GM12878 (cell line): ENCODE results near the gene FAR1. TPM values are rescaled to one million over a fixed set of nuclear protein-coding genes. Genes with fewer than 3 reads are reported as not detected.

Experiments used
- BCLAF1 ChIP-seq: fragments of 450-650 bp; IDR thresholded peaks from 2 replicates; pipeline ENCODE4 v1.6.1; 2017; ENCODE audit warnings: antibody characterized with exemption, mild to moderate bottlenecking, moderate library complexity
- CHD2 ChIP-seq: IDR thresholded peaks from 2 replicates; pipeline ENCODE4 v1.6.1; 2011; ENCODE audit warnings: low read depth, low read length, improper control_type of control experiment, borderline replicate concordance
- IRF3 ChIP-seq: fragments of 450-650 bp; IDR thresholded peaks from 2 replicates; pipeline ENCODE4 v1.6.1; 2014; ENCODE audit warnings: mild to moderate bottlenecking
- IRF5 ChIP-seq: fragments of 450-650 bp; IDR thresholded peaks from 2 replicates; pipeline ENCODE4 v1.6.1; 2017; ENCODE audit warnings: borderline replicate concordance
- NKRF ChIP-seq: fragments of 450-650 bp; conservative IDR thresholded peaks from 2 replicates; pipeline ENCODE4 v1.6.1; 2017; ENCODE audit warnings: mild to moderate bottlenecking, moderate library complexity
- NR2C2 ChIP-seq: IDR thresholded peaks from 2 replicates; pipeline ENCODE4 v1.6.1; 2011; ENCODE audit warnings: borderline replicate concordance, low read depth; ENCODE audit not compliant: control insufficient read depth, insufficient read length
- polyA plus RNA-seq, 11 experiments: library from polyadenylated mRNA; depleted of rRNA in 4 of 11; unstranded in 6 of 11; stranded (reverse) in 5 of 11; fragments of >200 nt; fragmentation: Nextera tagmentation in 4 of 11; fragmentation: Illumina TruSeq in 1 of 11; extraction: Ambion mirVana in 4 of 11; extraction: Trizol in 1 of 11; gene quantifications; 1 replicate in 1 of 11; 2 replicates in 10 of 11; pipeline versions ENCODE4 v1.2.1 to v1.2.3, GENCODE V29; 2011 to 2016; ENCODE audit warnings: inconsistent platforms in 2 of 11, missing spikeins in 2 of 11, low read depth in 1 of 11
- total RNA-seq, 4 experiments: library from RNA; depleted of rRNA in 3 of 4; stranded (reverse); fragments of >200 nt in 3 of 4; fragmentation: Illumina TruSeq in 1 of 4; extraction: Trizol in 1 of 4; gene quantifications; 2 replicates each; pipeline versions ENCODE4 v1.2.1 to v1.2.3, GENCODE V29; 2013 to 2021

The FAR1 gene
- total and polyA plus RNA-seq, 10 of the 15 experiments (the other 5 are each of a cell fraction or from before 2014, with no cell fraction given), result 10.1 to 73.9 (median 30.8) TPM

GRCh38 chr11:13763341-13763740 lies 94.9 kb downstream of the FAR1 start (continued):
- TF ChIP-seq BCLAF1, result no peak
- TF ChIP-seq IRF5, result no peak
- TF ChIP-seq IRF3, result no peak
- TF ChIP-seq NKRF, result no peak
- no peak for TF ChIP-seq CHD2
- no peak for TF ChIP-seq NR2C2
